Measurements from ENCODE around the gene SMCO2. TPM values are rescaled to one million over a fixed set of nuclear protein-coding genes. Genes with fewer than 3 reads are reported as not detected.
A peak's percentile ranks its signal among the peaks of the same experiment; 100 is the strongest.

SMCO2 gene
- total and polyA plus RNA-seq, 2 of the 13 experiments (the other 11 are each of a cell fraction or from before 2014, with no cell fraction given) = 0.15 TPM; not detected in 1

DNA sequence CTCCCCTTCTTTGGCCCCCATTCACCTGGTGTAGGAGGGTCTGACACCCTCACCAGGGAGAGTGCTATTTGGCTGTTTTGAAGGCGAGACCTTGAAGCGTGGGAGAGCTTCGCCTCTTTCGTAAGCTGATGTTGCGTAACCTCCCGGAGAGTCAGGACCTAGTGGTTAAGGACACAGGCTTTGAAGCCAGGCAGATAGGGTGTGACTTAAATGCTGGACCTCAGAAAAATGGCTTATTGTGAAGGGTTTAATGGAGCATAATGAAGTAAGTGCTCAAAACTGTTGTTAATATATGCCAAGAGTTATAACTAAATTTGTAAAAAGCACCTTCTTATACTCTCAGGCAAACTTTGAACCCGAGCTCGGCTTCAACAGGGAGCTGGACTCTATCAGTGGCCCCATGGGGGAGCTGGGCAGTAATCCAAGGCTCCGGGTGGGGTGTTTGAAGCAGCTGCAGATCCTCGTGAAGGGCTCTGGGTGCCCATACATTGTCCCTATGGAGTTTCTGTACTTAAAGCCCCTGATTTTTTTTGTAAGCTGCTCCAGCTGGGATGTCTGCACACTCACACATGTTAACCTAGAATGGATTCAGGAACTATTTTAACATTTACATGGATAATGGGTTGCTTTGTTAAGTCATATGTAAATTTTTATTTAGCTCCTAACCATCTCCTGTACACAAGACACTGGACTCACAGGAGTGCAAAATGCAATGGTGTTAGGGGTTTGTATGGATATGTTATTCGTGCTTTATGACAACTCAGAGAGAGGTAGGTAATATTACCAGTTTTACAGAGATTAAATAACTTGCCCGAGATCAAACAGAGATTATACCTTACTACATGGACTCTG, 103.5 kb downstream of the SMCO2 start (continued):
- TF ChIP-seq, protein P1, sequence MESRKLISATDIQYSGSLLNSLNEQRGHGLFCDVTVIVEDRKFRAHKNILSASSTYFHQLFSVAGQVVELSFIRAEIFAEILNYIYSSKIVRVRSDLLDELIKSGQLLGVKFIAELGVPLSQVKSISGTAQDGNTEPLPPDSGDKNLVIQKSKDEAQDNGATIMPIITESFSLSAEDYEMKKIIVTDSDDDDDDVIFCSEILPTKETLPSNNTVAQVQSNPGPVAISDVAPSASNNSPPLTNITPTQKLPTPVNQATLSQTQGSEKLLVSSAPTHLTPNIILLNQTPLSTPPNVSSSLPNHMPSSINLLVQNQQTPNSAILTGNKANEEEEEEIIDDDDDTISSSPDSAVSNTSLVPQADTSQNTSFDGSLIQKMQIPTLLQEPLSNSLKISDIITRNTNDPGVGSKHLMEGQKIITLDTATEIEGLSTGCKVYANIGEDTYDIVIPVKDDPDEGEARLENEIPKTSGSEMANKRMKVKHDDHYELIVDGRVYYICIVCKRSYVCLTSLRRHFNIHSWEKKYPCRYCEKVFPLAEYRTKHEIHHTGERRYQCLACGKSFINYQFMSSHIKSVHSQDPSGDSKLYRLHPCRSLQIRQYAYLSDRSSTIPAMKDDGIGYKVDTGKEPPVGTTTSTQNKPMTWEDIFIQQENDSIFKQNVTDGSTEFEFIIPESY (CRISPR knock-in tag; IDR thresholded peaks at IDR 0.05) = peak; percentile 59
- TF ChIP-seq REPIN1 (CRISPR knock-in tag; IDR thresholded peaks at IDR 0.05; ENCODE audit: borderline replicate concordance, low read depth) = peak; percentile 81; the same call in 1 of the 2 replicates
- peak; percentile 72; the same call in 1 of the 2 replicates for TF ChIP-seq ZHX1 (CRISPR knock-in tag; IDR thresholded peaks at IDR 0.05; ENCODE audit: low read depth)
- peak; percentile 80; the same call in 1 of the 2 replicates for TF ChIP-seq MEIS2 (CRISPR knock-in tag; IDR thresholded peaks at IDR 0.05)
- TF ChIP-seq GTF2F1 (IDR thresholded peaks at IDR 0.05; ENCODE audit: low read length) = no peak
- peak; percentile 90 for TF ChIP-seq ZBTB34 (CRISPR knock-in tag; IDR thresholded peaks at IDR 0.05)
- TF ChIP-seq, protein P2, sequence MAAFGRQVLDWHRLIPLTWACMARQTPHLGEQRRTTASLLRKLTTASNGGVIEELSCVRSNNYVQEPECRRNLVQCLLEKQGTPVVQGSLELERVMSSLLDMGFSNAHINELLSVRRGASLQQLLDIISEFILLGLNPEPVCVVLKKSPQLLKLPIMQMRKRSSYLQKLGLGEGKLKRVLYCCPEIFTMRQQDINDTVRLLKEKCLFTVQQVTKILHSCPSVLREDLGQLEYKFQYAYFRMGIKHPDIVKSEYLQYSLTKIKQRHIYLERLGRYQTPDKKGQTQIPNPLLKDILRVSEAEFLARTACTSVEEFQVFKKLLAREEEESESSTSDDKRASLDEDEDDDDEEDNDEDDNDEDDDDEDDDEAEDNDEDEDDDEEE (CRISPR knock-in tag; IDR thresholded peaks at IDR 0.05) = no peak
- TF ChIP-seq NR1H2 (CRISPR knock-in tag; IDR thresholded peaks at IDR 0.05; ENCODE audit: borderline replicate concordance, low read depth) = 0 out of 2 replicates have a peak, but pooled peaks have one; percentile 9
- TF ChIP-seq SP140L (CRISPR knock-in tag; IDR thresholded peaks at IDR 0.05; ENCODE audit: borderline replicate concordance) = no peak
- TF ChIP-seq CBX1 (IDR thresholded peaks at IDR 0.05; ENCODE audit: low read depth) = peak; percentile 38
- TF ChIP-seq, protein P3, sequence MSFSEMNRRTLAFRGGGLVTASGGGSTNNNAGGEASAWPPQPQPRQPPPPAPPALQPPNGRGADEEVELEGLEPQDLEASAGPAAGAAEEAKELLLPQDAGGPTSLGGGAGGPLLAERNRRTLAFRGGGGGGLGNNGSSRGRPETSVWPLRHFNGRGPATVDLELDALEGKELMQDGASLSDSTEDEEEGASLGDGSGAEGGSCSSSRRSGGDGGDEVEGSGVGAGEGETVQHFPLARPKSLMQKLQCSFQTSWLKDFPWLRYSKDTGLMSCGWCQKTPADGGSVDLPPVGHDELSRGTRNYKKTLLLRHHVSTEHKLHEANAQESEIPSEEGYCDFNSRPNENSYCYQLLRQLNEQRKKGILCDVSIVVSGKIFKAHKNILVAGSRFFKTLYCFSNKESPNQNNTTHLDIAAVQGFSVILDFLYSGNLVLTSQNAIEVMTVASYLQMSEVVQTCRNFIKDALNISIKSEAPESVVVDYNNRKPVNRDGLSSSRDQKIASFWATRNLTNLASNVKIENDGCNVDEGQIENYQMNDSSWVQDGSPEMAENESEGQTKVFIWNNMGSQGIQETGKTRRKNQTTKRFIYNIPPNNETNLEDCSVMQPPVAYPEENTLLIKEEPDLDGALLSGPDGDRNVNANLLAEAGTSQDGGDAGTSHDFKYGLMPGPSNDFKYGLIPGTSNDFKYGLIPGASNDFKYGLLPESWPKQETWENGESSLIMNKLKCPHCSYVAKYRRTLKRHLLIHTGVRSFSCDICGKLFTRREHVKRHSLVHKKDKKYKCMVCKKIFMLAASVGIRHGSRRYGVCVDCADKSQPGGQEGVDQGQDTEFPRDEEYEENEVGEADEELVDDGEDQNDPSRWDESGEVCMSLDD (CRISPR knock-in tag; IDR thresholded peaks at IDR 0.05; ENCODE audit: borderline replicate concordance) = peak; percentile 58; the same call in 1 of the 2 replicates
- no peak for TF ChIP-seq STAG1 (CRISPR knock-in tag; IDR thresholded peaks at IDR 0.05)
- peak; percentile 98 for TF ChIP-seq ZNF772 (CRISPR knock-in tag; IDR thresholded peaks at IDR 0.05)
- no peak for TF ChIP-seq ZNF639 (CRISPR knock-in tag; conservative IDR thresholded peaks at IDR 0.05)
- peak; percentile 65; the same call in 1 of the 2 replicates for TF ChIP-seq ZSCAN25 (CRISPR knock-in tag; IDR thresholded peaks at IDR 0.05)
- TF ChIP-seq SIX1 (CRISPR knock-in tag; IDR thresholded peaks at IDR 0.05; ENCODE audit: borderline replicate concordance) = peak; percentile 79; the same call in 1 of the 2 replicates

All from HepG2 (cell line).